SJSA1 (cell line): ENCODE measurements around the gene SIGLEC9. TPM values are rescaled to one million over a fixed set of nuclear protein-coding genes. Genes with fewer than 3 reads are reported as not detected.

ENCODE experiments used
- DNase-seq, 2 experiments: peaks; one replicate each; pipeline ENCODE4 v3.0.0-alpha.2; 2015 to 2020; ENCODE audit warnings: low spot score in 2 of 2, low read depth in 1 of 2
- H3K27ac ChIP-seq: fragments of 250-450 bp; sonication (Bioruptor Pico); 2 replicates; pipeline ENCODE4 v1.5.1; 2020; ENCODE audit warnings: mild to moderate bottlenecking, moderate library complexity
- H3K27me3 ChIP-seq: fragments of 250-450 bp; sonication (Bioruptor Pico); replicated peaks from 2 replicates; pipeline ENCODE4 v1.5.1; 2020; ENCODE audit warnings: mild to moderate bottlenecking, moderate library complexity
- H3K36me3 ChIP-seq: fragments of 250-450 bp; sonication (Bioruptor Pico); 2 replicates; pipeline ENCODE4 v1.5.1; 2020; ENCODE audit warnings: mild to moderate bottlenecking
- H3K4me1 ChIP-seq: fragments of 250-450 bp; sonication (Bioruptor Pico); replicated peaks from 2 replicates; pipeline ENCODE4 v1.6.1; 2021; ENCODE audit warnings: mild to moderate bottlenecking
- H3K4me3 ChIP-seq: fragments of 250-450 bp; sonication (Bioruptor Pico); 2 replicates; pipeline ENCODE4 v1.5.1; 2020; ENCODE audit warnings: mild to moderate bottlenecking
- H3K9me3 ChIP-seq: fragments of 250-450 bp; sonication (Bioruptor Pico); replicated peaks from 2 replicates; pipeline ENCODE4 v1.5.1; 2020; ENCODE audit warnings: mild to moderate bottlenecking
- total RNA-seq: library from RNA; depleted of rRNA; stranded (reverse); fragments of >200 nt; shearing (Covaris generic); gene quantifications from 2 replicates; pipeline ENCODE4 v1.2.3, GENCODE V29; 2014

SIGLEC9 gene
- total RNA-seq, 1 experiment from 2014 or later = not detected

DNA sequence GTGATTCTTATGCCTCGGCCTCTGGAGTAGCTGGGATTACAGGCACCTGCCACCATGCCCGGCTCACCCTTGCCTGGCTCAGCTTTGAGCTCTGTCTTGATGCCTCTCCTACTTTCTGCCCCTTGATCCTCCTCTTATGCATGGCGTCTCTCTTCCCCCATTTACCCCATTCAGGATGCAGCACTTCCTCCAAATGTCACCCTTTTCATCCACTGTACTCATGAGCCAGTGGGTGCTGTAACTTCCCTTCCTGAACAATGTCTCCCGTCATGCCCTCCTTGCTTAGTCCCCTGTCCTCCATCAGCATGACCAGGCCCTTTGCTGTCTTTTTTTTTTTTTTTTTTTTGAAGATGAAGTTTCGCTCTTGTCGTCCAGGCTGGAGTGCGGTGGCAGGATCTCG lies 3.4 kb upstream of the SIGLEC9 start:
- Histone ChIP-seq H3K9me3 (no peaks in the 10 kb centered on the region), H3K27me3 (peaks cover 14% of the 10 kb centered on the region), H3K27ac (no peak overlapping the region), H3K4me1 (no peaks in the 10 kb centered on the region), H3K4me3 (no peak overlapping the region), H3K36me3 (no peaks in the 10 kb centered on the region)
- no peak for DNase-seq

DNA sequence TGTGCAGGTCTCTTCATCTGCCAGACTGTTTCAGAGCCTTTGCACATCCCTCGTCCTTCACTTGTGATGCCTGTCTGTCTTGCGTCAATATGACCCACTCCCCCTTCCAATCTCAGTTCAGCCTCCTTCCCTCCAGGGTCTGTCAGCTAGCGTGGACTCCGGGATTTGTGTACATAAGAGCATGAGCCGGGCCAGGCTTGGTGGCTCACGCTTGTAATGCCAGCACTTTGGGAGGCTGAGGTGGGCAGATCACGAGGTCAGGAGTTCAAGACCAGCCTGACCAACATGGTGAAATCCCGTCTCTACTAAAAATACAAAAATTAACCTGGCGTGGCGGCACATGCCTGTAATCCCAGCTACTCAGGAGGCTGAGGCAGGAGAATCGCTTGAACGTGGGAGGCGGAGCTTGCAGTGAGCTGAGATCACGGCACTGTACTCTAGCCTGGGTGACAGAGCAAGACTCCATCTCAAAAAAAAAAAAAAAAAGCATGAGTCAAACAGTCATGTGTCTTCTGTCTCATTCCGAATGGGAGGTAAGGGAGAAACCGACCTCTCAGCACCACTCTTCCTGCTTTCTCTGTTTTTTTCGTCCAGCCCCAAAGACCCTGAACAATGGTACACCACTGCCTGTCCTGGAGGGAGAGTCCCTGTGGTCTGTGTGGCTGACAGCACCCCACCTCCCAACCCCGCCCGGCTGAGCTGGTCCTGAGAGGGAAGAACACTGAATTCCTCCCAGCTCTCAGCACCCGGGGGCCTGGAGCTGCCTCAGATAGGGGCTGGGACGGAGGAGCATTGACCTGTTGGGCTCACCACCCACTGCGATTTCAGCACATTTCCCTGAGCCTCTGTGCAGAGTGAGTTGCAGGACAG lies 2.4 kb upstream of the SIGLEC9 start:
- no peak overlapping the region for H3K4me3 ChIP-seq
- H3K36me3 ChIP-seq = no peaks in the 10 kb centered on the region
- DNase-seq = no peak
- H3K27ac ChIP-seq = no peak overlapping the region
- no peaks in the 10 kb centered on the region for H3K9me3 ChIP-seq
- no peaks in the 10 kb centered on the region for H3K4me1 ChIP-seq
- peaks cover 3% of the 10 kb centered on the region for H3K27me3 ChIP-seq

DNA sequence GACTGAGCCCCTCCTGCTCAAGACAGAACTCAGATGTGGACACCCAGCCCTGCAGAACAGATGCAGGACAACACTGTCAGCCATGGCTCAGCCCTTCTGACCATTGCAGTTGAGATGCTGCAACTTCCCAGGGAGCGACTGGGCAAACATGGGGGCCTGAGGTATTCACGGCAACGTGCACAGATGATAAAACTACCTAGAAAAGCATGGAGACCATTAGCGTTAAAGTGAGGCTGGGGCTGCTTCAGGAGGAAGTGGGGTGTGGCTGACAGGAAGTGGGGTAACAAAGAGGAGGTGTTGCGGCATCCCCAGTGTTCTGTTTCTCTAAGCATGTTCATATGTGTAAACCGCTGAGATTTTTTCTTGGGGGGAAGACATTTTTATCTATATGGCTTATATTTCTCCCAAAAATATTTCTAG lies 1.3 kb upstream of the SIGLEC9 start:
- no peaks in the 10 kb centered on the region; the same call in 1 of the 2 replicates for H3K27me3 ChIP-seq
- H3K4me1 ChIP-seq = peaks cover 8% of the 10 kb centered on the region
- H3K4me3 ChIP-seq = no peak overlapping the region
- H3K27ac ChIP-seq = no peak overlapping the region
- no peaks in the 10 kb centered on the region for H3K9me3 ChIP-seq
- no peak for DNase-seq
- H3K36me3 ChIP-seq = no peaks in the 10 kb centered on the region

DNA sequence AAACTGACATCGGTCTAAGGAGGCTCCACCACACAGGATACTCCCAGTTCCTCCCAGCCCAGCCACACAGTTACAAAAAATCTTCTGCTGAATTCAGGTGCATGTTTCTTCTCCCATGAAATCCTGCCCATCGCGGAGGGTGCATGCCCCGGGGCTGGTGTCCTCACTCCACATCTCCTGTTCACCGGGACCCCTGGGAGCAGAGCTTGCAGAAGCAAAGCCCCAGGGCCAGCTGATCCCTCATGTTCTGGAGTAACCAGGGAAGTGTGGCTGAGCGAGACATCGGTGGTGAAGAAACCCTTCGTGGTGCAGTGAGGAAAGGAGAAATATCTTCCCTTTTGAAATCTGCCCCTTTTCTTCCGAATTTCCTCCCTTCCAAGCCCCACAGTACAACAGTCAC lies 904 bp upstream of the SIGLEC9 start:
- Histone ChIP-seq H3K4me1 (peaks cover 12% of the 10 kb centered on the region), H3K9me3 (no peaks in the 10 kb centered on the region), H3K36me3 (no peaks in the 10 kb centered on the region), H3K4me3 (no peak overlapping the region), H3K27me3 (no peaks in the 10 kb centered on the region; the same call in 1 of the 2 replicates), H3K27ac (no peak overlapping the region)
- no peak for DNase-seq

GRCh38 chr19:51124216-51124615 lies 490 bp upstream of the SIGLEC9 start:
- H3K4me3 ChIP-seq = no peak overlapping the region
- H3K27ac ChIP-seq = no peak overlapping the region
- H3K27me3 ChIP-seq = no peaks in the 10 kb centered on the region; the same call in 1 of the 2 replicates
- DNase-seq = no peak
- peaks cover 17% of the 10 kb centered on the region for H3K4me1 ChIP-seq
- no peaks in the 10 kb centered on the region for H3K9me3 ChIP-seq
- H3K36me3 ChIP-seq = no peaks in the 10 kb centered on the region

DNA sequence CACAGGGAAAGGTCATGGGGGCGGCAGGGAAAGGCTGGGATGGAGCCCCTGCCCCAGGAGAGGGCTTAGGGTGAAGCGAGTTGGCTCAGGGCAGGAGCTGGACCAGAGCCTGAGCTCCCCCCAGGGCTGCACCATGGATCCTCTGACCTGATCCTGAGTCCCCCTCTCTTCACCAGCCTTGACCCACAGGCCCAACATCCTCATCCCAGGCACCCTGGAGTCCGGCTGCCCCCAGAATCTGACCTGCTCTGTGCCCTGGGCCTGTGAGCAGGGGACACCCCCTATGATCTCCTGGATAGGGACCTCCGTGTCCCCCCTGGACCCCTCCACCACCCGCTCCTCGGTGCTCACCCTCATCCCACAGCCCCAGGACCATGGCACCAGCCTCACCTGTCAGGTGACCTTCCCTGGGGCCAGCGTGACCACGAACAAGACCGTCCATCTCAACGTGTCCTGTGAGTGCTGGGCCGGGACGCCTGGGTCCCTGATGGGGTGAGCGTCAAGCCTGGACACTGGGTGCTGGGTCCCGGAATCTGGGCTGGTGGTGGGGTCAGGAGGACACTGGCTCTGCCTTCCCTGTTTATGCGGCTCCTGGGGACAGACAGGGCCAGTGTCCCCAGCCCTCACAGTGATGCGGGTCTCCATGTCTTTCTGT lies 842 bp downstream of the SIGLEC9 start:
- no peaks in the 10 kb centered on the region for H3K9me3 ChIP-seq
- no peaks in the 10 kb centered on the region; the same call in 1 of the 2 replicates for H3K27me3 ChIP-seq
- DNase-seq = no peak
- no peak overlapping the region for H3K4me3 ChIP-seq
- H3K27ac ChIP-seq = no peak overlapping the region
- H3K4me1 ChIP-seq = peaks cover 20% of the 10 kb centered on the region
- H3K36me3 ChIP-seq = no peaks in the 10 kb centered on the region

- peaks cover 20% of the 10 kb centered on the region for H3K4me1 ChIP-seq
- DNase-seq = no peak
- no peaks in the 10 kb centered on the region; the same call in 1 of the 2 replicates for H3K27me3 ChIP-seq
- H3K9me3 ChIP-seq = no peaks in the 10 kb centered on the region
- H3K27ac ChIP-seq = no peak overlapping the region
- no peaks in the 10 kb centered on the region for H3K36me3 ChIP-seq
- H3K4me3 ChIP-seq = no peak overlapping the region
Measured at GRCh38 chr19:51127032-51127431, 2.3 kb downstream of the SIGLEC9 start.

DNA sequence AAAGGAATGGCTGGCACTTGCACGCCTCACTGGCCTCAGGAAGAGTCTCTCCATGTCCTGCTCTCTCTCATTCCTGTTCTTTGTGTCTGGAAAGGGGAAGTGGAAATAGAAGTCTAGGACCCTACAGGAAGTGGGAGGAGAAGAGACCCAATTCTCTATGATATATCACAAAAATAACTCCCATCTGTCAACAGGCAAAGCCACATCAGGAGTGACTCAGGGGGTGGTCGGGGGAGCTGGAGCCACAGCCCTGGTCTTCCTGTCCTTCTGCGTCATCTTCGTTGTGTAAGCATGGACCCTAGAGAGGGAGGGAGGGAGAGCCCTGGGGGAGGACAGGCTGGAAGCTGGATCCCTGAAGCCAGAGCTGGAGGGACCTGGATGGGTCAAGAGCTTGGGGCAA lies 3.0 kb downstream of the SIGLEC9 start:
- no peak overlapping the region for H3K27ac ChIP-seq
- peaks cover 20% of the 10 kb centered on the region for H3K4me1 ChIP-seq
- no peaks in the 10 kb centered on the region for H3K9me3 ChIP-seq
- no peaks in the 10 kb centered on the region for H3K36me3 ChIP-seq
- H3K27me3 ChIP-seq = no peaks in the 10 kb centered on the region; the same call in 1 of the 2 replicates
- DNase-seq = peak; percentile 33 to 77
- no peak overlapping the region for H3K4me3 ChIP-seq

DNA sequence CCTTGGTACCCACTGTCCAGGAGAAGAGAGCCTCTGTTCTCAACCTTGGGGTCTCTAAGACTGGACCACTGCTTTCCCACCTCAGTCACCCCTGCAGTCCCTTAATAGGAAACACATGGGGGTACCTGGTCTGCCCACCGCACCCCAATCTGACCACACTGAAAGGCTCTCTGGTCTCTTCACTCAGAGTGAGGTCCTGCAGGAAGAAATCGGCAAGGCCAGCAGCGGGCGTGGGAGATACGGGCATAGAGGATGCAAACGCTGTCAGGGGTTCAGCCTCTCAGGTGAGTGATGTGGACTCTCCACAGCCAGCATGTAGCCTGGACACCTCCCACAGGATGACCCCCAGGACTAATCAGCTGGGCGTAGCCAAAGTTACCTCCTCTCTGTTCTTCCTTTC lies 3.5 kb downstream of the SIGLEC9 start:
- DNase-seq = no peak
- H3K4me3 ChIP-seq = no peak overlapping the region
- no peak overlapping the region for H3K27ac ChIP-seq
- H3K36me3 ChIP-seq = no peaks in the 10 kb centered on the region
- no peaks in the 10 kb centered on the region for H3K9me3 ChIP-seq
- H3K27me3 ChIP-seq = no peaks in the 10 kb centered on the region; the same call in 1 of the 2 replicates
- H3K4me1 ChIP-seq = peaks cover 20% of the 10 kb centered on the region

DNA sequence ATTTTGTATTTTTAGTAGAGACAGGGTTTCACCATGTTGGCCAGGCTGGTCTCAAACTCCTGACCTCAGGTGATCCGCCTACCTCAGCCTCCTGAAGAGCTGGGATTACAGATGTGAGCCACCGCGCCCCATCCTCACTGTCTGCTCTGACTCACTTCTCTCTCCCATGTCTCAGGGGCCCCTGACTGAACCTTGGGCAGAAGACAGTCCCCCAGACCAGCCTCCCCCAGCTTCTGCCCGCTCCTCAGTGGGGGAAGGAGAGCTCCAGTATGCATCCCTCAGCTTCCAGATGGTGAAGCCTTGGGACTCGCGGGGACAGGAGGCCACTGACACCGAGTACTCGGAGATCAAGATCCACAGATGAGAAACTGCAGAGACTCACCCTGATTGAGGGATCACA lies 5.0 kb downstream of the SIGLEC9 start:
- peaks cover 1% of the 10 kb centered on the region; the same call in 1 of the 2 replicates for H3K27me3 ChIP-seq
- no peak overlapping the region for H3K4me3 ChIP-seq
- DNase-seq = no peak
- H3K4me1 ChIP-seq = peaks cover 20% of the 10 kb centered on the region
- H3K9me3 ChIP-seq = no peaks in the 10 kb centered on the region; the same call in 1 of the 2 replicates
- H3K36me3 ChIP-seq = no peaks in the 10 kb centered on the region
- H3K27ac ChIP-seq = no peak overlapping the region

- H3K4me1 ChIP-seq = peaks cover 20% of the 10 kb centered on the region
- H3K27me3 ChIP-seq = peaks cover 5% of the 10 kb centered on the region; the same call in 1 of the 2 replicates
- no peak for DNase-seq
- H3K27ac ChIP-seq = no peak overlapping the region
- no peak overlapping the region for H3K4me3 ChIP-seq
- H3K36me3 ChIP-seq = no peaks in the 10 kb centered on the region
- peaks cover 5% of the 10 kb centered on the region; the same call in 1 of the 2 replicates for H3K9me3 ChIP-seq
Measured at GRCh38 chr19:51131780-51132680, 7.3 kb downstream of the SIGLEC9 start.

DNA sequence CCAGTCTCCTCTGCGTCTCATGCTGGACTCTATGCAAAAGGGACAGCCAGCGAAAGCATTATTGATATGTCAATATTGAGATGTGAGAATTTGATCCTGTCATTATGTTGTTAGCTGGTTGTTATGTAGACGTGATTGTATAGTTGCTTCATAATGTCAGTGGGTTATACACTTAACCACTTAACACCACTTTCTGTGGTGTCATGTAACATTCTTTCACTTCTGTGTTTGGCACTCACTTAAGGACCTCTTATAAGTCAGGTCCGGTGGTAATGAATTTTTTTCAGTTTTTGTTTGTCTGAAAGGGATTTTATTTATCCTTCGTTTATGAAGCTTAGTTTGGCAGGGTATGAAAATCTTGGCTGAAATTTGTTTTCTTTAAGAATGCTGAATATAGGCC lies 10.3 kb downstream of the SIGLEC9 start:
- H3K27me3 ChIP-seq = peaks cover 7% of the 10 kb centered on the region
- no peak overlapping the region for H3K27ac ChIP-seq
- no peak overlapping the region for H3K4me3 ChIP-seq
- no peak for DNase-seq
- no peaks in the 10 kb centered on the region for H3K4me1 ChIP-seq
- H3K9me3 ChIP-seq = peaks cover 5% of the 10 kb centered on the region; the same call in 1 of the 2 replicates
- no peaks in the 10 kb centered on the region for H3K36me3 ChIP-seq

- H3K36me3 ChIP-seq = no peaks in the 10 kb centered on the region
- no peak overlapping the region for H3K4me3 ChIP-seq
- DNase-seq = no peak
- no peak overlapping the region for H3K27ac ChIP-seq
- peaks cover 5% of the 10 kb centered on the region; the same call in 1 of the 2 replicates for H3K9me3 ChIP-seq
- no peaks in the 10 kb centered on the region for H3K4me1 ChIP-seq
- H3K27me3 ChIP-seq = peaks cover 19% of the 10 kb centered on the region
Measured at GRCh38 chr19:51135986-51136762, 11.5 kb downstream of the SIGLEC9 start.
